Loucy (cell line): Measurements from ENCODE around the gene SLC6A19.

Experiments
- H2AFZ ChIP-seq: fragments of 200-600 bp; sonication (generic); 2 replicates; pipeline ENCODE4 v1.6.0; 2016; ENCODE audit warnings: antibody characterized with exemption, mild to moderate bottlenecking, low read length, moderate library complexity
- H3F3A ChIP-seq: fragments of 200-600 bp; 2 replicates; pipeline ENCODE4 v1.6.0; 2016; ENCODE audit warnings: antibody characterized with exemption, low read depth, mild to moderate bottlenecking
- H3K27me3 ChIP-seq: fragments of 200-600 bp; sonication (generic); 2 replicates; pipeline ENCODE4 v1.6.1; 2014; ENCODE audit warnings: low read length, mild to moderate bottlenecking; ENCODE audit not compliant: insufficient read depth, poor library complexity, severe bottlenecking
- H3K36me3 ChIP-seq: fragments of 200-600 bp; sonication (generic); 2 replicates; pipeline ENCODE4 v1.6.1; 2016; ENCODE audit warnings: low read length; ENCODE audit not compliant: insufficient read depth
- H3K4me1 ChIP-seq: fragments of 200-600 bp; sonication (generic); 2 replicates; pipeline ENCODE4 v1.5.1; 2014; ENCODE audit warnings: low read length, mild to moderate bottlenecking; ENCODE audit not compliant: insufficient read depth, poor library complexity, severe bottlenecking
- H3K4me2 ChIP-seq: fragments of 200-600 bp; sonication (generic); 2 replicates; pipeline ENCODE4 v1.6.0; 2014; ENCODE audit warnings: antibody characterized with exemption, low read length, low read depth, mild to moderate bottlenecking; ENCODE audit not compliant: poor library complexity, severe bottlenecking
- H3K4me3 ChIP-seq: fragments of 200-600 bp; sonication (generic); 2 replicates; pipeline ENCODE4 v1.5.1; 2014; ENCODE audit warnings: low read length, mild to moderate bottlenecking, mixed read lengths; ENCODE audit not compliant: poor library complexity, severe bottlenecking
- H3K79me2 ChIP-seq: fragments of 200-600 bp; sonication (generic); 2 replicates; pipeline ENCODE4 v1.6.1; 2014; ENCODE audit warnings: low read length; ENCODE audit not compliant: insufficient read depth
- H3K9ac ChIP-seq: fragments of 200-600 bp; sonication (generic); 2 replicates; pipeline ENCODE4 v1.6.0; 2014; ENCODE audit warnings: mild to moderate bottlenecking, low read depth, low read length, moderate library complexity; ENCODE audit not compliant: poor library complexity, severe bottlenecking
- H3K9me2 ChIP-seq: fragments of 200-600 bp; sonication (generic); replicated peaks from 2 replicates; pipeline ENCODE4 v1.6.1; 2016; ENCODE audit warnings: low read depth, low read length, mixed read lengths
- H3K9me3 ChIP-seq: fragments of 200-600 bp; sonication (generic); 2 replicates; pipeline ENCODE4 v1.6.1; 2014; ENCODE audit warnings: mild to moderate bottlenecking, antibody characterized with exemption, low read length, low read depth; ENCODE audit not compliant: insufficient read depth
- H4K20me1 ChIP-seq: fragments of 200-600 bp; sonication (generic); 2 replicates; pipeline ENCODE4 v1.6.0; 2014; ENCODE audit warnings: antibody characterized with exemption, low read length, mild to moderate bottlenecking; ENCODE audit not compliant: insufficient read depth, poor library complexity, severe bottlenecking
- CTCF ChIP-seq: fragments of 200-600 bp; sonication (generic); conservative IDR thresholded peaks from 2 replicates; pipeline ENCODE4 v1.5.1; 2014; ENCODE audit warnings: mild to moderate bottlenecking, antibody characterized with exemption, low read length
- EZH2phosphoT487 ChIP-seq: fragments of 200-600 bp; IDR thresholded peaks from 2 replicates; pipeline ENCODE4 v1.6.1; 2018; ENCODE audit warnings: antibody characterized with exemption, mild to moderate bottlenecking, moderate library complexity, borderline replicate concordance

SLC6A19 gene

DNA sequence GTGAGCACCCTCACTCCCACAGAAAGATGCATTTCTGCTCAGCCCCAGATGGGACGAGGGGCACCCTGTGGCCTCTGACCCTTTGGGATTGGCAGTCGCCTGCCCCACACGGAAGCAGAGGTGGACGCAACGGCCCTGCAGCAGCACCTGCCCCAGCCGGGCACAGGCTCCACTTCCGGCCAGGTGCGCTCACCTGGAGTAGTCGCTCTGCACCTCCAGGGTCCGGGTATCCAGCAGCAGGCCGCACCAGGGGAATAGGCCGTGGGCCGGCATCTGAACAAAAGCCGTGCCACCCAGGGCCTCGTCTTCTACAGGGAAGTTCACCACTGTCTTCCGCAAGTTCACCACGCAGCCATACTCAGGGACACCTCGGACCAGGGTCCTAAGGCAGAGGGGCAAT, 62.8 kb downstream of the SLC6A19 start:
- H3K4me3 ChIP-seq = no peak overlapping the region
- no peak overlapping the region for H2AFZ ChIP-seq
- peaks cover 18% of the 10 kb centered on the region; the same call in 1 of the 2 replicates for H3K9me3 ChIP-seq
- no peak overlapping the region for H3K9ac ChIP-seq
- H4K20me1 ChIP-seq = no peaks in the 10 kb centered on the region
- H3K36me3 ChIP-seq = no peaks in the 10 kb centered on the region; the same call in 1 of the 2 replicates
- no peak overlapping the region for H3K4me2 ChIP-seq
- H3K79me2 ChIP-seq = no peaks in the 10 kb centered on the region
- no peak for TF ChIP-seq CTCF
- no peak for TF ChIP-seq EZH2phosphoT487
- no peaks in the 10 kb centered on the region for H3K27me3 ChIP-seq
- no peaks in the 10 kb centered on the region for H3K4me1 ChIP-seq
- H3K9me2 ChIP-seq = no peaks in the 10 kb centered on the region
- H3F3A ChIP-seq = no peaks in the 10 kb centered on the region

DNA sequence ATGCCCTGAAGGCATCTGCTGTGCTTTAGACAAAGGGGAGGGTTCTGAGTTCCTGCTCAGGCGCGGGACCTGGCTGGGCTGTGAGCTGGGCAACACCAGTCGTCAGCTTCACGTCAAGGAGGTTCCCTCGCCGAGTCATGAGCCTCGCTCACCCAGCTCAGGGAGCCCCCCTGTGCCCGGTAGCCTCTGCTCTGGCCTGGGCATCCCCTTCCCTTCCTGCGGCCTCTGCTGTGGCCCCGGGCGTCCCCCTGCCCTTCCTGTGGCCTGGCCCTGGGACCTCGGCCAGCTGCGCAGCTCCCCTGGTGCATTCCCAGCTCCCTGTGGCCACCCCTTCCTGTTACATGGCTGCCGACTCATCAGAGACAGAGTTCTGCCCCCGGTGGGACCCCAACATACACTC, 63.6 kb downstream of the SLC6A19 start:
- Histone ChIP-seq H3F3A (no peaks in the 10 kb centered on the region), H3K9ac (no peak overlapping the region), H3K27me3 (no peaks in the 10 kb centered on the region), H2AFZ (no peak overlapping the region), H3K4me3 (no peak overlapping the region), H3K9me3 (peaks cover 18% of the 10 kb centered on the region; the same call in 1 of the 2 replicates), H3K36me3 (no peaks in the 10 kb centered on the region; the same call in 1 of the 2 replicates), H3K4me2 (no peak overlapping the region), H3K79me2 (no peaks in the 10 kb centered on the region), H4K20me1 (no peaks in the 10 kb centered on the region), H3K9me2 (no peaks in the 10 kb centered on the region), H3K4me1 (no peaks in the 10 kb centered on the region)
- TF ChIP-seq EZH2phosphoT487 = no peak
- TF ChIP-seq CTCF = no peak

DNA sequence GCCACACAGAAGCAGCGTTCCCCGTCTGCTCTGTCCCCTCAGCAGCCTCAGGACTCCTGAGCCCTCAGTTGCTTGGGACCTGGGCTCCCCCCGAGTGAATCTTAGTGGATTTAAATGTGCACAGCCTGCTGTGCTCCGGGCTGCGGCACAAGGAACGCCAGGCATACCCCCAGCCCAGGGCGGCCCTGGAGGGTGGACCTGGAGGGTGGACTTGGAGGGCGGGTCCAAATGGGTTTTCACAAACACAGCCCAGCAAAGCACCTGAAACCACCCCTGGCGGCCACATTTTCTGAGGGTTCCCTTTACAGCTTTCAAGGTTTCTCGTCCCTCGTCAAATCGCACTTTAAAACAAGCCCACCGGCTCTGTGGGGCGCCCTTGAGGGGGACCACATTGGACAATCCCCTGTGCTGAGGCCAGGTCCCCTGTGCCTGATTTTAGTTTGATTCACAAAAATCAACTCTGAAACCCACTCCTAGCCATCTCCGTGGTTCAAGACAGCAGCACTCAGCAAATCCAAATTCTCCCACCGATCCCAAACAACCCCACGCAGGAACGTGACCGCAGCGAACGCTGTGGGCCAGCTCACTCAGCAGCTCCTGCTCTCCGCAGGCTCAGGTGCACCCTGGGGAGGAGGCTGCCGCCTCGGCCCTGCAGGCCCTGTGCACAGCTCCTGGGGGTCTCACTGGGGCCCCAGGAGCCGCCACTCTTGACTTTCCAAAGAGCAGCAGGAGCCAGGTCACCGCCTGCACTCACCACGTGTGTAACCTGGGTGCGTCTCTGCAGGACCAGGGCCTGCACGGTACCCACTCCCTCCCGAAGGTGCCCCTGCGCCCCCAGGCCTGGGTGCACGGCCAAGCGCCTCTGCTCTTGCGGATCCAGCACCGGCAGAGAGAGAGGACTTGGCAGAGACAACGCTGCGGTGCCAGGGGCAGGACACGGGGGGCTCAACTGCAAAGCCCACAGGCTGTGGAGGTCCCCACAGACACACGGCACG, 64.4 kb downstream of the SLC6A19 start:
- H3F3A ChIP-seq = no peaks in the 10 kb centered on the region

More for the DNA sequence above, 64.4 kb downstream of the SLC6A19 start:
- peaks cover 18% of the 10 kb centered on the region; the same call in 1 of the 2 replicates for H3K9me3 ChIP-seq
- H4K20me1 ChIP-seq = no peaks in the 10 kb centered on the region
- TF ChIP-seq CTCF = no peak
- TF ChIP-seq EZH2phosphoT487 = no peak
- no peaks in the 10 kb centered on the region for H3K4me1 ChIP-seq
- no peak overlapping the region for H3K4me2 ChIP-seq
- no peaks in the 10 kb centered on the region for H3K9me2 ChIP-seq
- H3K27me3 ChIP-seq = no peaks in the 10 kb centered on the region
- no peak overlapping the region for H2AFZ ChIP-seq
- H3K9ac ChIP-seq = no peak overlapping the region
- H3K79me2 ChIP-seq = no peaks in the 10 kb centered on the region
- H3K36me3 ChIP-seq = no peaks in the 10 kb centered on the region; the same call in 1 of the 2 replicates
- no peak overlapping the region for H3K4me3 ChIP-seq
